Keratinocyte (primary cell): ENCODE results near the gene NDUFS1. TPM values are rescaled to one million over a fixed set of nuclear protein-coding genes. Genes with fewer than 3 reads are reported as not detected.

Experiments
- DNase-seq: peaks from one replicate; pipeline ENCODE4 v3.0.0-alpha.2; 2011; ENCODE audit warnings: low read depth, missing footprints, low spot score
- FAIRE-seq: peaks from 2 replicates; lab custom pipeline; 2011; peaks lifted over from hg19 to GRCh38; lab: Jason Lieb, UNC
- H2AFZ ChIP-seq: 2 replicates; pipeline ENCODE4 v1.6.0; 2012; ENCODE audit warnings: low read length, control low read depth, inconsistent platforms; ENCODE audit not compliant: control insufficient read depth
- H3K27ac ChIP-seq: 2 replicates; pipeline ENCODE4 v1.5.1; 2011; ENCODE audit warnings: low read length; ENCODE audit not compliant: control insufficient read depth, insufficient read depth
- H3K27me3 ChIP-seq: 3 replicates; pipeline ENCODE4 v1.6.0; 2011; ENCODE audit warnings: low read length; ENCODE audit not compliant: control insufficient read depth, insufficient read depth; ENCODE audit errors: extremely low read depth
- H3K36me3 ChIP-seq, 2 experiments: 2 replicates in 1 of 2; 3 replicates in 1 of 2; pipeline ENCODE4 v1.5.1; 2011; ENCODE audit warnings: low read length in 2 of 2, mild to moderate bottlenecking in 1 of 2; ENCODE audit not compliant: control insufficient read depth in 2 of 2, insufficient read depth in 2 of 2; ENCODE audit errors: extremely low read depth in 1 of 2
- H3K4me1 ChIP-seq: 3 replicates; pipeline ENCODE4 v1.5.1; 2011; ENCODE audit warnings: low read length; ENCODE audit not compliant: control insufficient read depth, insufficient read depth; ENCODE audit errors: extremely low read depth
- H3K4me2 ChIP-seq: 3 replicates; pipeline ENCODE4 v1.6.0; 2011; ENCODE audit warnings: low read depth, low read length; ENCODE audit not compliant: control insufficient read depth, insufficient read depth; ENCODE audit errors: extremely low read depth
- H3K4me3 ChIP-seq, 3 experiments: fragments of 200-600 bp in 1 of 3; sonication (generic) in 1 of 3; 2 replicates in 2 of 3; 3 replicates in 1 of 3; pipeline ENCODE4 v1.5.1; 2011 to 2016; ENCODE audit warnings: low read length in 3 of 3, mild to moderate bottlenecking in 3 of 3, control low read depth in 2 of 3, inconsistent platforms in 1 of 3, low read depth in 1 of 3, mixed read lengths in 1 of 3, mixed run types in 1 of 3, moderate library complexity in 1 of 3; ENCODE audit not compliant: control insufficient read depth in 2 of 3, insufficient read depth in 2 of 3; ENCODE audit errors: extremely low read depth in 1 of 3
- H3K79me2 ChIP-seq: 2 replicates; pipeline ENCODE4 v1.6.0; 2012; ENCODE audit warnings: low read length; ENCODE audit not compliant: control insufficient read depth, insufficient read depth
- H3K9ac ChIP-seq: 3 replicates; pipeline ENCODE4 v1.6.0; 2011; ENCODE audit warnings: low read length; ENCODE audit not compliant: control insufficient read depth, insufficient read depth; ENCODE audit errors: extremely low read depth
- H3K9me1 ChIP-seq: 3 replicates; pipeline ENCODE4 v1.6.0; 2011; ENCODE audit warnings: low read length; ENCODE audit not compliant: control insufficient read depth, insufficient read depth; ENCODE audit errors: extremely low read depth
- H3K9me3 ChIP-seq: 2 replicates; pipeline ENCODE4 v1.5.1; 2012; ENCODE audit warnings: low read depth, low read length; ENCODE audit not compliant: control insufficient read depth
- H4K20me1 ChIP-seq: 3 replicates; pipeline ENCODE4 v1.6.0; 2011; ENCODE audit warnings: low read length; ENCODE audit not compliant: control insufficient read depth, insufficient read depth; ENCODE audit errors: extremely low read depth
- CTCF ChIP-seq, 3 experiments: IDR thresholded peaks in 1 of 3; conservative IDR thresholded peaks in 1 of 3; optimal IDR thresholded peaks in 1 of 3; 2 replicates in 2 of 3; 3 replicates in 1 of 3; pipeline versions ENCODE3 to v1.5.1; 2011; ENCODE audit warnings: low read length in 3 of 3, mild to moderate bottlenecking in 3 of 3, moderate library complexity in 2 of 3, control low read depth in 1 of 3, inconsistent platforms in 1 of 3; ENCODE audit not compliant: insufficient read depth in 2 of 3; ENCODE audit errors: extremely low read depth in 1 of 3
- EZH2 ChIP-seq: IDR thresholded peaks from one replicate; pipeline ENCODE4 v1.6.1; 2012; ENCODE audit warnings: inconsistent platforms, mild to moderate bottlenecking, low read length, moderate library complexity
- dilution Hi-C: fragments of 300-500 bp; cut with MboI; formaldehyde crosslinking; loops from one replicate; pipeline ENCODE4 v1.7.0; 2020; ENCODE audit warnings: low sequenced_read_pairs; ENCODE audit not compliant: extremely low pct_ligation_motif_present
- polyA plus RNA-seq, 5 experiments: library from polyadenylated mRNA; depleted of rRNA in 3 of 5; stranded (reverse) in 3 of 5; stranded (forward) in 1 of 5; unstranded in 1 of 5; fragments of >200 nt; gene quantifications; 1 replicate in 1 of 5; 2 replicates in 3 of 5; 3 replicates in 1 of 5; pipeline versions ENCODE4 v1.2.1 to v1.2.3, GENCODE V29; 2011 to 2012; ENCODE audit warnings: missing spikeins in 2 of 5, low read depth in 1 of 5, low replicate concordance in 1 of 5

The NDUFS1 gene
- polyA plus RNA-seq, 1 donor (not counting 4 experiments of a cell fraction or from before 2014, with no cell fraction given), result 83.7 TPM

- Histone ChIP-seq H3K36me3 (peaks cover 3% of the 10 kb centered on the region in 2 experiments), H3K27me3 (no peaks in the 10 kb centered on the region), H3K79me2 (no peaks in the 10 kb centered on the region), H3K4me1 (no peaks in the 10 kb centered on the region), H3K27ac (no peak overlapping the region), H3K4me2 (no peak overlapping the region), H2AFZ (no peak overlapping the region), H4K20me1 (no peaks in the 10 kb centered on the region), H3K9me1 (no peaks in the 10 kb centered on the region), H3K9me3 (no peaks in the 10 kb centered on the region), H3K9ac (no peak overlapping the region), H3K4me3 (no peak overlapping the region)
- DNase-seq, result no peak
- no peak for TF ChIP-seq EZH2
- no peak for TF ChIP-seq CTCF (optimal IDR thresholded peaks at IDR 0.05 in 1 of 3, IDR thresholded peaks at IDR 0.05 in 1 of 3, conservative IDR thresholded peaks at IDR 0.05 in 1 of 3; ENCODE audit: extremely low read depth in 1 of 3, insufficient read depth in 2 of 3, low read length in 3 of 3)
- dilution Hi-C loops, result no loop called here
- FAIRE-seq, result no peak
Observed at GRCh38 chr2:206115026-206115578, 44.1 kb downstream of the NDUFS1 start.

GRCh38 chr2:206112846-206113547 lies 46.2 kb downstream of the NDUFS1 start:
- dilution Hi-C loops, result no loop called here
- Histone ChIP-seq H3K36me3 (no peaks in the 10 kb centered on the region), H3K27me3 (no peaks in the 10 kb centered on the region)

More at GRCh38 chr2:206112846-206113547, 46.2 kb downstream of the NDUFS1 start:
- Histone ChIP-seq H3K4me3 (no peak overlapping the region), H2AFZ (no peak overlapping the region), H3K9me1 (no peaks in the 10 kb centered on the region), H3K9me3 (no peaks in the 10 kb centered on the region), H4K20me1 (no peaks in the 10 kb centered on the region), H3K4me1 (no peaks in the 10 kb centered on the region), H3K79me2 (no peaks in the 10 kb centered on the region), H3K27ac (no peak overlapping the region), H3K4me2 (no peak overlapping the region), H3K9ac (no peak overlapping the region)
- TF ChIP-seq EZH2, result no peak
- no peak for TF ChIP-seq CTCF (optimal IDR thresholded peaks at IDR 0.05 in 1 of 3, IDR thresholded peaks at IDR 0.05 in 1 of 3, conservative IDR thresholded peaks at IDR 0.05 in 1 of 3; ENCODE audit: extremely low read depth in 1 of 3, insufficient read depth in 2 of 3, low read length in 3 of 3)
- peak; percentile 17 for FAIRE-seq
- no peak for DNase-seq
